GM23248 (cell line): ENCODE measurements around the gene POMT1. TPM values are rescaled to one million over a fixed set of nuclear protein-coding genes. Genes with fewer than 3 reads are reported as not detected.
A peak's percentile ranks its signal among the peaks of the same experiment; 100 is the strongest.

Experiments
- DNase-seq: peaks from one replicate; pipeline ENCODE4 v3.0.0-alpha.2; 2015
- H2AFZ ChIP-seq: fragments of 200-600 bp; sonication (generic); 2 replicates; pipeline ENCODE4 v1.6.1; 2016; ENCODE audit warnings: antibody characterized with exemption
- H3F3A ChIP-seq: fragments of 200-600 bp; sonication (generic); 2 replicates; pipeline ENCODE4 v1.6.1; 2016; ENCODE audit warnings: mild to moderate bottlenecking, antibody characterized with exemption, mixed run types; ENCODE audit not compliant: insufficient read depth
- H3K27ac ChIP-seq: fragments of 200-600 bp; sonication (generic); 2 replicates; pipeline ENCODE4 v1.5.1; 2016; ENCODE audit warnings: mild to moderate bottlenecking
- H3K27me3 ChIP-seq: fragments of 200-600 bp; sonication (generic); replicated peaks from 2 replicates; pipeline ENCODE4 v1.6.1; 2016; ENCODE audit warnings: mild to moderate bottlenecking; ENCODE audit not compliant: insufficient read depth
- H3K36me3 ChIP-seq: fragments of 200-600 bp; sonication (generic); 2 replicates; pipeline ENCODE4 v1.6.1; 2016; ENCODE audit warnings: low read depth, mild to moderate bottlenecking
- H3K4me1 ChIP-seq: fragments of 200-600 bp; sonication (generic); 2 replicates; pipeline ENCODE4 v1.6.1; 2016; ENCODE audit warnings: mild to moderate bottlenecking; ENCODE audit not compliant: insufficient read depth
- H3K4me2 ChIP-seq: fragments of 200-600 bp; sonication (generic); one replicate; pipeline ENCODE4 v1.6.1; 2016; ENCODE audit warnings: mild to moderate bottlenecking; ENCODE audit not compliant: unreplicated experiment
- H3K4me3 ChIP-seq: fragments of 200-600 bp; sonication (generic); 2 replicates; pipeline ENCODE4 v1.5.1; 2016; ENCODE audit warnings: mild to moderate bottlenecking
- H3K79me2 ChIP-seq: fragments of 200-600 bp; sonication (generic); 2 replicates; pipeline ENCODE4 v1.6.1; 2016; ENCODE audit warnings: mild to moderate bottlenecking; ENCODE audit not compliant: insufficient read depth
- H3K9ac ChIP-seq: fragments of 200-600 bp; sonication (generic); 2 replicates; pipeline ENCODE4 v1.6.1; 2016; ENCODE audit warnings: mild to moderate bottlenecking
- H3K9me2 ChIP-seq: fragments of 200-600 bp; sonication (generic); 2 replicates; pipeline ENCODE4 v1.6.1; 2016; ENCODE audit warnings: mixed run types, mild to moderate bottlenecking, moderate library complexity; ENCODE audit not compliant: insufficient read depth
- H3K9me3 ChIP-seq: fragments of 200-600 bp; sonication (generic); one replicate; pipeline ENCODE4 v1.6.1; 2017; ENCODE audit warnings: low read depth
- H4K20me1 ChIP-seq: fragments of 200-600 bp; sonication (generic); 2 replicates; pipeline ENCODE4 v1.6.0; 2016; ENCODE audit not compliant: insufficient read depth
- EZH2 ChIP-seq: fragments of 200-600 bp; sonication (generic); IDR thresholded peaks from 2 replicates; pipeline ENCODE4 v1.6.1; 2018; ENCODE audit warnings: antibody characterized with exemption, mild to moderate bottlenecking; ENCODE audit not compliant: insufficient read depth, poor library complexity, severe bottlenecking
- EZH2phosphoT487 ChIP-seq: fragments of 200-600 bp; sonication (generic); IDR thresholded peaks from 2 replicates; pipeline ENCODE4 v1.6.1; 2018; ENCODE audit warnings: antibody characterized with exemption, moderate library complexity, mild to moderate bottlenecking, low read depth; ENCODE audit not compliant: insufficient read depth
- WGBS, 2 experiments: methylation state at CpG; one replicate each; pipeline ENCODE4 v1.1.6; 2015 to 2017; ENCODE audit warnings: low lambda C conversion rate in 2 of 2, low coverage in 1 of 2; ENCODE audit errors: missing lambda C conversion rate in 2 of 2; 5-methylcytosine and 5-hydroxymethylcytosine counted together
- in situ Hi-C: fragments of 300-500 bp; cut with MboI; formaldehyde crosslinking; loops from 2 replicates; pipeline ENCODE4 v1.15.0; 2020
- polyA plus RNA-seq: library from polyadenylated mRNA; unstranded; fragments of >200 nt; fragmentation: Nextera tagmentation; extraction: Ambion mirVana; gene quantifications from 2 replicates; pipeline ENCODE4 v1.2.1, GENCODE V29; 2016
- total RNA-seq: library from RNA; depleted of rRNA; stranded (reverse); fragments of >200 nt; shearing (Covaris generic); gene quantifications from 2 replicates; pipeline ENCODE4 v1.2.3, GENCODE V29; 2014

POMT1 gene
- total and polyA plus RNA-seq, 2 experiments from 2014 or later = 28.4 to 32.9 TPM

DNA sequence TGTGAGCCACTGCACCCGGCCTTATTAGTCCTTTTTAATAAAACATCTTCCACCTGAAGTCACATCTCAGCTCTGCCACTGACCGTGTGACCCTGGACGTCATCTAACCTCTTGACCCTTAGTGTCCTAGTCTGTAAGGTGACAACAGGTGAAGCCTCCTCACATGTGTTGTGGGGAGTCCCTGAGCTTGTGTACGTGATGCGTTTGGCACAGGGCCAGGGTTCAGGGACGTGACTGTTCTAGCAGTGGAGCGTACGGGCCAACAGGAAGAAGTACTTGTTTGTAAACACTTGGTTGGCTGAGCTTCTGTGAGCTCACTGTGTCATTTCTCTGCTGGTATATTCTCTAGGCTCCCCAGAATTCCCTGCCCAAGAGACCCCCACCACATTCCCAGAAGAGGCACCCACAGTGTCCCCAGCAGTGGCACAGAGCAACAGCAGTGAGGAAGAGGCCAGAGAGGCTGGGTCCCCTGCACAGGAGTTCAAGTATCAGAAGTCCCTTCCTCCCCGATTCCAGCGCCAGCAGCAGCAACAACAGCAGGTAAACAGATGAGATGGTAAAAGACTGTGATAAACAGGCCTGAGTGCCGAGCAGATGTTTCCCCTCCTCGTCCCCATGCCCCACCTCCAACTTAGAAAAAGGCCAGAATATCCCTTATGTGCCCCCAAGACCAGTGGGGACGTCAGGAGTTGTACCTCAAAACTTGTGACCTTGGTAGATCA, 35.3 kb upstream of the POMT1 start:
- in situ Hi-C loops = no loop called here

DNA sequence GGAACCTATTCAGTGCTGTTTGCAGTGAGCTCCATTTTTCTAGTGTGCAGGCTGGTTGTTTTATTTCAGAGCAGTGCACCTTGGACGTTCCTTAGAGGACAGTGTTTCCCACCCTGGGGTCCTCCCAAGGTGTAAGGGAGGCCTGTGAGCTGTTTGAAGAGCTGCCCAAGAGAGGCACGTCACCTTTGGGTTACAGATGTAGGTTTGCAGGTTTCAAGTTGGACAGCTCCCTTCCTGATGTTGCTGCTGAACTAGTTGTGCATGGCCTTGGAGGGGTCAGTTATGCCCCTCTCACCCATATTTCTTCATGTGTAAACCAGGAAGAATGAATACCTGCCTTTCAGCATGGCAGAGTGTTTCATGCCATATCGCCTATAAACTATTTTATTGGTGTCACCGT, 34.7 kb upstream of the POMT1 start:
- Histone ChIP-seq H4K20me1 (no peaks in the 10 kb centered on the region), H3K4me1 (no peaks in the 10 kb centered on the region), H2AFZ (no peak overlapping the region), H3K4me2 (no peak overlapping the region), H3K27ac (no peak overlapping the region), H3K79me2 (peaks cover 98% of the 10 kb centered on the region), H3K9me3 (no peaks in the 10 kb centered on the region), H3K9ac (no peak overlapping the region), H3K27me3 (no peaks in the 10 kb centered on the region), H3K36me3 (peaks cover 58% of the 10 kb centered on the region), H3K9me2 (no peaks in the 10 kb centered on the region), H3K4me3 (no peak overlapping the region), H3F3A (peaks cover 8% of the 10 kb centered on the region; the same call in 1 of the 2 replicates)
- TF ChIP-seq EZH2 (no peak), EZH2phosphoT487 (no peak)
- WGBS, 2 experiments = 87 to 93% methylated on average over 4 of the region's 4 CpGs
- in situ Hi-C loops = no loop called here
- DNase-seq = no peak

More for the DNA sequence above, 35.3 kb upstream of the POMT1 start:
- no peak for DNase-seq
- H3K9me3 ChIP-seq = no peaks in the 10 kb centered on the region
- no peaks in the 10 kb centered on the region for H3K27me3 ChIP-seq
- no peaks in the 10 kb centered on the region for H3K9me2 ChIP-seq
- H3K36me3 ChIP-seq = peaks cover 56% of the 10 kb centered on the region
- H3K4me2 ChIP-seq = no peak overlapping the region
- no peak overlapping the region for H2AFZ ChIP-seq
- H3K27ac ChIP-seq = no peak overlapping the region
- no peak overlapping the region for H3K4me3 ChIP-seq
- H3K79me2 ChIP-seq = peaks cover 98% of the 10 kb centered on the region
- no peaks in the 10 kb centered on the region for H3K4me1 ChIP-seq
- 79 to 85% methylated on average over 12 to 13 of the region's 13 CpGs for WGBS, 2 experiments
- H3F3A ChIP-seq = peaks cover 8% of the 10 kb centered on the region; the same call in 1 of the 2 replicates
- H4K20me1 ChIP-seq = no peaks in the 10 kb centered on the region
- H3K9ac ChIP-seq = no peak overlapping the region
- TF ChIP-seq EZH2 (no peak), EZH2phosphoT487 (no peak)

- peaks cover 64% of the 10 kb centered on the region for H3K36me3 ChIP-seq
- H3K9me3 ChIP-seq = no peaks in the 10 kb centered on the region
- peaks cover 100% of the 10 kb centered on the region for H3K79me2 ChIP-seq
- no peak overlapping the region for H2AFZ ChIP-seq
- H3K4me2 ChIP-seq = no peak overlapping the region
- in situ Hi-C loops = no loop called here
- WGBS, 2 experiments = 91 to 93% methylated on average over 6 of the region's 6 CpGs
- no peaks in the 10 kb centered on the region for H3K9me2 ChIP-seq
- H3K4me3 ChIP-seq = no peak overlapping the region
- no peaks in the 10 kb centered on the region for H3K27me3 ChIP-seq
- TF ChIP-seq EZH2phosphoT487 (no peak), EZH2 (no peak)
- no peaks in the 10 kb centered on the region for H3K4me1 ChIP-seq
- peak; percentile 24 for DNase-seq
- no peak overlapping the region for H3K9ac ChIP-seq
- H3K27ac ChIP-seq = no peak overlapping the region
- peaks cover 8% of the 10 kb centered on the region; the same call in 1 of the 2 replicates for H3F3A ChIP-seq
- H4K20me1 ChIP-seq = no peaks in the 10 kb centered on the region
Measured at GRCh38 chr9:131469356-131469755, 33.4 kb upstream of the POMT1 start.

- no peak overlapping the region for H3K27ac ChIP-seq
- no peak overlapping the region for H2AFZ ChIP-seq
- no peak overlapping the region for H3K4me3 ChIP-seq
- 87 to 89% methylated on average over 16 of the region's 16 CpGs for WGBS, 2 experiments
- in situ Hi-C loops = no loop called here
- H3K79me2 ChIP-seq = peaks cover 100% of the 10 kb centered on the region
- H3K9ac ChIP-seq = no peak overlapping the region
- H3K9me3 ChIP-seq = no peaks in the 10 kb centered on the region
- no peaks in the 10 kb centered on the region for H3K27me3 ChIP-seq
- H3F3A ChIP-seq = peaks cover 8% of the 10 kb centered on the region; the same call in 1 of the 2 replicates
- TF ChIP-seq EZH2phosphoT487 (no peak), EZH2 (no peak)
- no peak for DNase-seq
- peaks cover 62% of the 10 kb centered on the region for H3K36me3 ChIP-seq
- no peaks in the 10 kb centered on the region for H3K9me2 ChIP-seq
- no peak overlapping the region for H3K4me2 ChIP-seq
- no peaks in the 10 kb centered on the region for H3K4me1 ChIP-seq
- H4K20me1 ChIP-seq = no peaks in the 10 kb centered on the region
Measured at GRCh38 chr9:131469951-131470350, 32.8 kb upstream of the POMT1 start.
